Lung (tissue), 12 donors: ENCODE results near the gene NOP16. TPM values are rescaled to one million over a fixed set of nuclear protein-coding genes. Genes with fewer than 3 reads are reported as not detected.

ENCODE experiments used
- ATAC-seq: fragments of 200-7000 bp; cut with Tn5 transposase; one replicate; pipeline ENCODE4 v1.9.1; 2020; ENCODE audit warnings: moderate number of reproducible peaks; ENCODE audit not compliant: insufficient read depth, low FRiP score
- DNase-seq, 3 donors: peaks; one replicate each; pipeline ENCODE4 v3.0.0-alpha.2; 2013 to 2017
- H3K27ac ChIP-seq, 2 donors: one replicate each; pipeline ENCODE4 v1.5.1; 2013; ENCODE audit warnings: mild to moderate bottlenecking in 2 of 2, moderate library complexity in 2 of 2, control low read depth in 1 of 2, inconsistent platforms in 1 of 2, low read depth in 1 of 2, low read length in 1 of 2
- H3K27me3 ChIP-seq, 3 donors: one replicate each; pipeline ENCODE4 v1.5.1; 2013; ENCODE audit warnings: low read length in 2 of 3; ENCODE audit not compliant: control insufficient read depth in 3 of 3, insufficient read depth in 3 of 3
- H3K36me3 ChIP-seq, 4 donors: one replicate each; pipeline ENCODE4 v1.5.1; 2013; ENCODE audit warnings: low read length in 4 of 4, mild to moderate bottlenecking in 1 of 4, moderate library complexity in 1 of 4; ENCODE audit not compliant: control insufficient read depth in 4 of 4, insufficient read depth in 4 of 4
- H3K4me1 ChIP-seq, 5 donors: one replicate each; pipeline ENCODE4 v1.5.1; 2013; ENCODE audit warnings: low read length in 5 of 5, mild to moderate bottlenecking in 2 of 5, moderate library complexity in 1 of 5; ENCODE audit not compliant: control insufficient read depth in 5 of 5, insufficient read depth in 5 of 5
- H3K4me3 ChIP-seq: one replicate; pipeline ENCODE4 v1.5.1; 2013; ENCODE audit warnings: mild to moderate bottlenecking, control low read depth, moderate library complexity
- H3K9ac ChIP-seq, 2 donors: one replicate each; pipeline ENCODE4 v1.5.1; 2013; ENCODE audit warnings: low read length in 2 of 2, control low read depth in 1 of 2; ENCODE audit not compliant: insufficient read depth in 1 of 2
- H3K9me3 ChIP-seq, 4 donors: one replicate each; pipeline ENCODE4 v1.5.1; 2013; ENCODE audit warnings: low read length in 3 of 4, mild to moderate bottlenecking in 1 of 4, moderate library complexity in 1 of 4; ENCODE audit not compliant: control insufficient read depth in 4 of 4, insufficient read depth in 3 of 4
- CTCF ChIP-seq: IDR thresholded peaks from 2 replicates; pipeline ENCODE4 v1.5.1; 2012; ENCODE audit warnings: mild to moderate bottlenecking; ENCODE audit errors: control extremely low read depth, extremely low read depth
- WGBS, 2 donors: extraction: QIAGEN DNeasy Blood & Tissue Kit; methylation state at CpG; one replicate each; pipeline ENCODE4 v1.1.7; 2013; 5-methylcytosine and 5-hydroxymethylcytosine counted together
- polyA plus RNA-seq, 2 donors: library from polyadenylated mRNA; stranded (reverse); fragments of 200-250 nt; gene quantifications; one replicate each; pipeline ENCODE4 v1.2.1, GENCODE V29; 2013
- total RNA-seq, 2 donors: library from RNA; depleted of rRNA in 1 of 2; stranded (reverse); fragments of >200 nt in 1 of 2; gene quantifications; one replicate each; pipeline ENCODE4 v1.2.1, GENCODE V29; 2014 to 2021
- donor health status: control.
- donor health status: control.
- donor health status: Bipolar disorder and iron deficiency.
- donor health status: healthy.
- donor health status: DM: yes; HTN: yes; CAD: no.

Gene NOP16
- total and polyA plus RNA-seq, 4 donors: 5.0 to 52.1 (median 36.5) TPM

- Histone ChIP-seq H3K4me1 (peaks cover 0 to 10% (median 0%) of the 10 kb centered on the region in 5 donors), H3K9me3 (no peaks in the 10 kb centered on the region), H3K27ac (no peak overlapping the region), H3K27me3 (no peaks in the 10 kb centered on the region), H3K9ac (no peak overlapping the region), H3K4me3 (no peak overlapping the region), H3K36me3 (peaks cover 24 to 56% (median 39%) of the 10 kb centered on the region in 4 donors)
- ATAC-seq: no peak
- no peak for TF ChIP-seq CTCF
- DNase-seq: no peak
- 93% methylated on average over 4 of the region's 4 CpGs for WGBS, 2 donors
Measured at GRCh38 chr5:176353533-176353932, 34.9 kb downstream of the NOP16 start.

DNA sequence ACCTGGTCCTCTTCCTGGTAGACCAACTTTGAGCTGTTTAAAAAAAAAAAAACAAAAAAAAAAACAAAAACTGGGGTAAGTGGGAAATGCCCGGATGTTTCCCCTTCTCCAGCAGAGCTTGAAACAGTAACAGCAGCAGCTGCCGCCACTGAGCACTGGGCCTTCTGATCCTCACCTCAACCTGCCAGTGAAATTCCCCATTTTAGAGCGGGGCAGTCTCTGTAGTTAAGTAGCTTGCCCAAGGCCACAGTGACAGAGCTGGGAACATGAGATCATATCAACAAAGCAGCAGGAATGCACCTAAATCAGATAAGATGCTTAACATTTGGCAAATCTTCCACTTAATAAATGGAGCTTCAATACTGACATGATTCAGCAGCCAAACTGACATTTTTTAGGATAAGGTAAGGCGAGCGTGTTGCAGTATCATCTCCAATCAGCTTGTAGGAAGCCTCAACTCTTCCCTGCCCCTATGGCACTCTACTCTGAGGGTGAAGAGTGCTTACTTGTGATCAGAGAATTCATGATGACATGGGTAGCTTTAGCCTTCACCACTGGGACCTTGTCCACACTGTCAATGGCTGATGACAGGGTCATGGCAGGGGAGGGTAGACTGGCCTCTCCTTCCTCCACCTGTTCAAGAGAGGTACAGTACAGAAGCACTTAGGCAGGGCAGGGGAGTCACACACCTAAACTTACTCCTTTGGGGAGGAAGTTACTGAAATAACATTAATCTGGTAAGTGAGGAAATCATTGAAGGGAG, 36.1 kb downstream of the NOP16 start:
- DNase-seq (no peak), ATAC-seq (no peak)
- Histone ChIP-seq H3K4me3 (no peak overlapping the region), H3K9ac (no peak overlapping the region), H3K36me3 (peaks cover 34 to 62% (median 45%) of the 10 kb centered on the region in 4 donors), H3K27ac (no peak overlapping the region), H3K9me3 (no peaks in the 10 kb centered on the region), H3K4me1 (peaks cover 0 to 10% (median 0%) of the 10 kb centered on the region in 5 donors), H3K27me3 (no peaks in the 10 kb centered on the region)
- WGBS, 2 donors: 92 to 97% methylated on average over 5 of the region's 5 CpGs
- TF ChIP-seq CTCF: no peak

DNA sequence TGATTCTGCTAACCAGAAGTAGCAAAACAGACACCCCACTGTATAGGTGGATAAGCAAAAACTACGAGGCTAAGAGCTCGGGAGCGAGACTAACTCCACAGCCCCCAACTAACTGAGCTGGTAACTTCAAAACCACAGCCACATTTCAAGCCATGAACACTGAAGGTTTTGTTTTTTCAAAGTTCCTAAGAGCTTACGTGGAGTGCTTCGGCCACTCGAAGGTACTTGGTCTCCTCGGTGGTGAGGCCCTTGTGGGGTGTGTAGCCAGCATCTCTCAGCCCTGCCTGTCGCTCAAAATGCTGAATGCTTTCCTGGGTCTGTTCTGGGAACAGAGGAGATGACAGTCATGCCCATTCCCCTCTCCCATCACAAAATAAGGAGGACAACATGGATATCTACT, 38.0 kb downstream of the NOP16 start:
- peaks cover 36 to 67% (median 49%) of the 10 kb centered on the region in 4 donors for H3K36me3 ChIP-seq
- no peak overlapping the region for H3K9ac ChIP-seq
- TF ChIP-seq CTCF: no peak
- H3K9me3 ChIP-seq: no peaks in the 10 kb centered on the region
- H3K27me3 ChIP-seq: no peaks in the 10 kb centered on the region
- 65 to 93% methylated on average over 8 of the region's 8 CpGs for WGBS, 2 donors
- ATAC-seq: peak; percentile 41
- H3K4me3 ChIP-seq: no peak overlapping the region
- peaks cover 0 to 10% (median 0%) of the 10 kb centered on the region in 5 donors for H3K4me1 ChIP-seq
- no peak overlapping the region for H3K27ac ChIP-seq
- DNase-seq: peak; percentile 63 to 83 (median 71)
